ENCODE results near the gene MSL2.

Gene MSL2

GRCh38 chr3:136186344-136186743 lies 9.8 kb downstream of the MSL2 start:
- TF ChIP-seq CTCF (IDR thresholded peaks at IDR 0.05; ENCODE audit: low read depth, low read length) (no peak), EZH2phosphoT487 (IDR thresholded peaks at IDR 0.05; ENCODE audit: low read depth) (no peak)
- Histone ChIP-seq H3K36me3 (replicated peaks; ENCODE audit: low read depth, low read length) (peaks cover 14% of the 10 kb centered on the region), H3K4me2 (ENCODE audit: low read length) (no peak overlapping the region), H3K9me3 (ENCODE audit: insufficient read depth, low read length) (no peaks in the 10 kb centered on the region), H3K4me3 (ENCODE audit: low read length) (no peak overlapping the region), H3K79me2 (ENCODE audit: low read length) (peaks cover 100% of the 10 kb centered on the region), H3K9ac (ENCODE audit: low read length) (no peak overlapping the region), H2AFZ (ENCODE audit: low read depth, low read length) (no peak overlapping the region), H3K27me3 (ENCODE audit: low read depth, low read length) (no peaks in the 10 kb centered on the region), H3K27ac (ENCODE audit: low read length) (no peak overlapping the region), H3K4me1 (ENCODE audit: low read length) (peaks cover 1% of the 10 kb centered on the region; the same call in 1 of the 2 replicates), H4K20me1 (ENCODE audit: insufficient read depth, low read length) (peaks cover 97% of the 10 kb centered on the region)

- Histone ChIP-seq H2AFZ (ENCODE audit: low read depth, low read length) (no peak overlapping the region), H3K4me1 (ENCODE audit: low read length) (no peaks in the 10 kb centered on the region), H3K4me2 (ENCODE audit: low read length) (no peak overlapping the region), H3K36me3 (replicated peaks; ENCODE audit: low read depth, low read length) (peaks cover 2% of the 10 kb centered on the region), H3K79me2 (ENCODE audit: low read length) (peaks cover 99% of the 10 kb centered on the region), H4K20me1 (ENCODE audit: insufficient read depth, low read length) (peaks cover 94% of the 10 kb centered on the region), H3K27ac (ENCODE audit: low read length) (no peak overlapping the region), H3K4me3 (ENCODE audit: low read length) (no peak overlapping the region), H3K27me3 (ENCODE audit: low read depth, low read length) (no peaks in the 10 kb centered on the region), H3K9ac (ENCODE audit: low read length) (no peak overlapping the region), H3K9me3 (ENCODE audit: insufficient read depth, low read length) (no peaks in the 10 kb centered on the region)
- TF ChIP-seq EZH2phosphoT487 (IDR thresholded peaks at IDR 0.05; ENCODE audit: low read depth) (no peak), CTCF (IDR thresholded peaks at IDR 0.05; ENCODE audit: low read depth, low read length) (no peak)
Observed at GRCh38 chr3:136184703-136185102, 11.4 kb downstream of the MSL2 start.

- Histone ChIP-seq H4K20me1 (ENCODE audit: insufficient read depth, low read length) (peaks cover 94% of the 10 kb centered on the region), H3K9ac (ENCODE audit: low read length) (no peak overlapping the region), H3K9me3 (ENCODE audit: insufficient read depth, low read length) (no peaks in the 10 kb centered on the region), H3K79me2 (ENCODE audit: low read length) (peaks cover 99% of the 10 kb centered on the region), H3K27ac (ENCODE audit: low read length) (no peak overlapping the region), H3K4me3 (ENCODE audit: low read length) (no peak overlapping the region), H3K27me3 (ENCODE audit: low read depth, low read length) (no peaks in the 10 kb centered on the region), H3K4me2 (ENCODE audit: low read length) (no peak overlapping the region), H2AFZ (ENCODE audit: low read depth, low read length) (no peak overlapping the region), H3K4me1 (ENCODE audit: low read length) (no peaks in the 10 kb centered on the region), H3K36me3 (replicated peaks; ENCODE audit: low read depth, low read length) (peaks cover 2% of the 10 kb centered on the region)
- no peak for TF ChIP-seq CTCF (IDR thresholded peaks at IDR 0.05; ENCODE audit: low read depth, low read length)
- no peak for TF ChIP-seq EZH2phosphoT487 (IDR thresholded peaks at IDR 0.05; ENCODE audit: low read depth)
Observed at GRCh38 chr3:136181741-136182140, 14.4 kb downstream of the MSL2 start.

- H3K27ac ChIP-seq (ENCODE audit: low read length) = no peak overlapping the region
- TF ChIP-seq EZH2phosphoT487 (IDR thresholded peaks at IDR 0.05; ENCODE audit: low read depth) = no peak
- no peaks in the 10 kb centered on the region for H3K27me3 ChIP-seq (ENCODE audit: low read depth, low read length)
- H4K20me1 ChIP-seq (ENCODE audit: insufficient read depth, low read length) = peaks cover 94% of the 10 kb centered on the region
- peaks cover 99% of the 10 kb centered on the region for H3K79me2 ChIP-seq (ENCODE audit: low read length)
- H3K36me3 ChIP-seq (replicated peaks; ENCODE audit: low read depth, low read length) = no peaks in the 10 kb centered on the region
- H3K4me2 ChIP-seq (ENCODE audit: low read length) = no peak overlapping the region
- no peak overlapping the region for H2AFZ ChIP-seq (ENCODE audit: low read depth, low read length)
- no peaks in the 10 kb centered on the region for H3K4me1 ChIP-seq (ENCODE audit: low read length)
- H3K4me3 ChIP-seq (ENCODE audit: low read length) = no peak overlapping the region
- H3K9me3 ChIP-seq (ENCODE audit: insufficient read depth, low read length) = no peaks in the 10 kb centered on the region
- no peak overlapping the region for H3K9ac ChIP-seq (ENCODE audit: low read length)
Observed at GRCh38 chr3:136177876-136178275, 18.3 kb downstream of the MSL2 start.
